Activated CD4-positive, alpha-beta T cell treated with anti-CD3 and anti-CD28 coated beads, Interleukin-2, amount 10 ng/mL, durations not matched to agents 24 days and 14 days (primary cell): ENCODE data around the gene NFE2L2. TPM values are rescaled to one million over a fixed set of nuclear protein-coding genes. Genes with fewer than 3 reads are reported as not detected.

ENCODE experiments used
- total RNA-seq: library from RNA; stranded (reverse); gene quantifications from 2 replicates; pipeline ENCODE4 v1.2.3, GENCODE V29; 2022

NFE2L2 gene
- total RNA-seq, 1 donor from 2014 or later, result 63.7 TPM

Other genes starting within 250 kb of the NFE2L2 start
- 333 and 336 TPM in 2 replicates for gene HNRNPA3, start 51.9 kb downstream of the NFE2L2 start, total RNA-seq
- 74.0 and 76.7 TPM in 2 replicates for gene AGPS, start 128.0 kb upstream of the NFE2L2 start, total RNA-seq